Omental fat pad (tissue), 4 donors: ENCODE data around the gene POLQ. TPM values are rescaled to one million over a fixed set of nuclear protein-coding genes. Genes with fewer than 3 reads are reported as not detected.
"Not testable (repeated sequence)": the region's sequence is repeated elsewhere in the genome, so short reads cannot be mapped to it uniquely, and the experiment has no call there.

Experiments used
- ATAC-seq: fragments of 150-250 bp; one replicate; pipeline ENCODE4 v1.9.1; 2016; ENCODE audit warnings: mild to moderate bottlenecking, moderate library complexity; ENCODE audit not compliant: low FRiP score
- DNase-seq: peaks from one replicate; pipeline ENCODE4 v3.0.0-alpha.2; 2019; ENCODE audit warnings: low spot score
- CTCF ChIP-seq, 3 donors: fragments of 450-650 bp; IDR thresholded peaks; one replicate each; pipeline ENCODE4 v1.5.1; 2016 to 2017; ENCODE audit warnings: antibody characterized with exemption in 3 of 3, mild to moderate bottlenecking in 3 of 3, moderate library complexity in 2 of 3
- total RNA-seq, 4 donors: library from RNA; depleted of rRNA; stranded (reverse); fragments of >200 nt; gene quantifications; one replicate each; pipeline ENCODE4 v1.1.0, GENCODE V29; 2016

POLQ gene
- total RNA-seq, 4 donors from 2014 or later, result 0.06 to 0.84 (median 0.25) TPM

GRCh38 chr3:121399820-121400219 lies 146.0 kb downstream of the POLQ start:
- no peak for TF ChIP-seq CTCF (IDR thresholded peaks at IDR 0.05)
- ATAC-seq, result no peak
- no peak for DNase-seq

GRCh38 chr3:121398051-121398450 lies 147.7 kb downstream of the POLQ start:
- ATAC-seq, DNase-seq: not testable (repeated sequence)

DNA sequence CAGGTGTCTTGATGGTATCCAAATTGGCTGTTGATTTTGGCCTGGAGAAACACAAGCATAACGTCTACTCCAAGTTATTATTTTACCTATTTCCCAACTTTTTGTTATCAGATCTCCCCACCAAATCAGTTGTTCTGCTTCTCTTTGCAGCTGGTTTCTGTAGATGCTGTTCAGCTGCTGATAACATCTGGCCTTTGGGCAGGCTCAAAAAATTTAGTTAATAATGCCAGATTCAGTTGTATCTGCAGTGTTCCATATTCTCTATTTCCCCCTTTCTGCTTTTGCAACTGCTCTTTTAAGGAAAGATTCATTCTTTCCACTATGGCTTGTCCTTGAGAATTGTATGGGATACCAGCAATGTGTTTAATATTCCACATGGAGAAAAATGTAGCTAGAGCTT lies 149.8 kb downstream of the POLQ start:
- not testable (repeated sequence) for DNase-seq, ATAC-seq

DNA sequence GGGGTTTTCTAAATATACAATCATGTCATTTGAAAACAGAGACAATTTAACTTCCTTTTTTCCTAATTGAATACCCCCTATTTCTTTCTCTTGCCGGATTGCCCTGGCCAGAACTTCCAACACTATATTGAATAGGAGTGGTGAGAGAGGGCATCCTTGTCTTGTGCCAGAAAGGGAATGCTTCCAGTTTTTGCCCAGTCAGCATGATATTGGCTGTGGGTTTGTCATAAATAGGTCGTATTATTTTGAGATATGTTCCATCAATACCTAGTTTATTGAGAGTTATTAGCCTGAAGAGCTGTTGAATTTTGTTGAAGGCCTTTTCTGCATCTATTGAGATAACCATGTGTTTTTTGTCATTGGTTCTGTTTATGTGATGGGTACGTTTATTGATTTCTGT lies 157.5 kb downstream of the POLQ start:
- ATAC-seq, result not testable (repeated sequence)

More for the DNA sequence above, 157.5 kb downstream of the POLQ start:
- not testable (repeated sequence) for DNase-seq

Other genes with a start within 250 kb of the POLQ start
- not detected for gene ARGFX, start 22.0 kb upstream of the POLQ start, total RNA-seq
- gene FBXO40, start 47.4 kb upstream of the POLQ start, total RNA-seq, result under 1 TPM in 2 of 4 donors, not detected in 2; 0.06 to 0.32 TPM
- 100 to 1,000 TPM in 3 of 4 donors, 10 to 100 TPM in 1; 61.5 to 164 (median 132) TPM for gene HCLS1, start 114.9 kb upstream of the POLQ start, total RNA-seq
- 10 to 100 TPM; 56.6 to 68.5 (median 57.5) TPM for gene GOLGB1, start 203.8 kb upstream of the POLQ start, total RNA-seq